Adipocyte (in vitro differentiated cells): Measurements from ENCODE around the gene TMEM9.
"Not testable (repeated sequence)": the region's sequence is repeated elsewhere in the genome, so short reads cannot be mapped to it uniquely, and the experiment has no call there.

ENCODE experiments used
- DNase-seq: peaks from one replicate; pipeline ENCODE4 v3.0.0-alpha.2; 2015; ENCODE audit warnings: low read depth
- H3K27me3 ChIP-seq: replicated peaks from 2 replicates; pipeline ENCODE4 v1.7.0; 2013; ENCODE audit warnings: mild to moderate bottlenecking, low read length, moderate library complexity; ENCODE audit not compliant: control insufficient read depth, insufficient read depth
- H3K36me3 ChIP-seq: 2 replicates; pipeline ENCODE4 v1.7.0; 2013; ENCODE audit warnings: low read length, mild to moderate bottlenecking, moderate library complexity; ENCODE audit not compliant: control insufficient read depth, insufficient read depth, severe bottlenecking
- H3K4me1 ChIP-seq: 2 replicates; pipeline ENCODE4 v1.7.0; 2013; ENCODE audit warnings: mild to moderate bottlenecking, low read length, moderate library complexity; ENCODE audit not compliant: control insufficient read depth, insufficient read depth
- H3K4me3 ChIP-seq: 2 replicates; pipeline ENCODE4 v1.7.0; 2013; ENCODE audit warnings: mild to moderate bottlenecking, low read length, moderate library complexity
- H3K9ac ChIP-seq: 2 replicates; pipeline ENCODE4 v1.7.0; 2013; ENCODE audit warnings: mild to moderate bottlenecking, low read length, moderate library complexity
- H3K9me3 ChIP-seq: 2 replicates; pipeline ENCODE4 v1.7.0; 2013; ENCODE audit warnings: mild to moderate bottlenecking, low read length, moderate library complexity; ENCODE audit not compliant: control insufficient read depth

Gene TMEM9

DNA sequence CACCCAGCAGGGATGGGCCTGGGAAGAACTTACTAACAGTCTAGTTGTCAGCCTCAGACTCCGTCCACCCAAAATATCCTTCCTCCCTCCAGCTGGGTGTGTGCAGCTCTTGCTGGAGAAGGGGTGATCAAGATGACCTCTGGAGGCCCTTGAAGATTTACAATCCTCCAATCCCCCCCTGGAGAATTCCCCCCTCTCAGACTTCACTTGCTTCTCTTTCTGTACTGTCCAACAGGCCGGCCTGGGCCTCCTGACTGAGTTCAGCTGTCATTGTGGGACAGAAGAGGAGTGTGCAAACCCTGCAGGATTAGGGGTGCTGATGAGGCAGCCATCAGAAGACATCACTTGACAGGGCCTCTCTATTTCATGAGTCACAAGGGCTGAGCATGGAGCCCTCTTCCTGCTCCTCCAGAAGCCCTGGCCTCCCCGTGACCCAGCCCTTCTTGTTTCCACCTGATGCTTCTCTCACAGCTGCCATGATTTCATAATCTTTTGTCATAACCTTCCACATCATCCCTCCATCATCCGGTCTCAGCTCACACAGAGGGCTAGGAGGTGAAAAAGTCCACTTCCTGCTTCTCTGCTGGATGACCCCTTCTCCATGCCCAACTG is 18.8 kb upstream of the TMEM9 start:
- no peaks in the 10 kb centered on the region for H3K36me3 ChIP-seq
- peaks cover 5% of the 10 kb centered on the region for H3K27me3 ChIP-seq
- H3K9me3 ChIP-seq, result no peaks in the 10 kb centered on the region
- H3K9ac ChIP-seq, result no peak overlapping the region
- H3K4me3 ChIP-seq, result no peak overlapping the region
- H3K4me1 ChIP-seq, result peaks cover 16% of the 10 kb centered on the region
- DNase-seq, result no peak

DNA sequence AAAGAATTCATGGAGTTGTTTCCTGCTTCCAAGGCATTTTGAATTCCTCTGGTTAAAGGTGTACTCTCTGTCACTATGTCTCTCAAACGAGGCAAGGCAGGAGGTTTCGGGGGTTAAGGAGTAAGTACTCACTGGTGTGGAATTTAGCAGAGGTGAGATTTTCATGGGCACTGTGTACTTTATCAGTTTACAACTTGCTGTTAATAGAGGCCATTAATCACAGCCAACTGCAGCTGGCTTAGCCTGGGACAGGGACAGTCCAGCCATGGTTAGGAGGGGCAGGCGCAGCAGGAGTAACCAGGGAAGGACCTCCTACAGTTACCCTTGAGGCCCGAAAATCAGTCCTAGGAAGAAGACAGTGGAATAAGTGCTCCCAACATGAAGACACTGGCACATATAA is 18.1 kb upstream of the TMEM9 start:
- no peak for DNase-seq
- no peaks in the 10 kb centered on the region for H3K36me3 ChIP-seq
- no peak overlapping the region for H3K4me3 ChIP-seq
- H3K4me1 ChIP-seq, result peaks cover 16% of the 10 kb centered on the region
- H3K27me3 ChIP-seq, result peaks cover 5% of the 10 kb centered on the region
- H3K9ac ChIP-seq, result no peak overlapping the region
- H3K9me3 ChIP-seq, result no peaks in the 10 kb centered on the region

DNA sequence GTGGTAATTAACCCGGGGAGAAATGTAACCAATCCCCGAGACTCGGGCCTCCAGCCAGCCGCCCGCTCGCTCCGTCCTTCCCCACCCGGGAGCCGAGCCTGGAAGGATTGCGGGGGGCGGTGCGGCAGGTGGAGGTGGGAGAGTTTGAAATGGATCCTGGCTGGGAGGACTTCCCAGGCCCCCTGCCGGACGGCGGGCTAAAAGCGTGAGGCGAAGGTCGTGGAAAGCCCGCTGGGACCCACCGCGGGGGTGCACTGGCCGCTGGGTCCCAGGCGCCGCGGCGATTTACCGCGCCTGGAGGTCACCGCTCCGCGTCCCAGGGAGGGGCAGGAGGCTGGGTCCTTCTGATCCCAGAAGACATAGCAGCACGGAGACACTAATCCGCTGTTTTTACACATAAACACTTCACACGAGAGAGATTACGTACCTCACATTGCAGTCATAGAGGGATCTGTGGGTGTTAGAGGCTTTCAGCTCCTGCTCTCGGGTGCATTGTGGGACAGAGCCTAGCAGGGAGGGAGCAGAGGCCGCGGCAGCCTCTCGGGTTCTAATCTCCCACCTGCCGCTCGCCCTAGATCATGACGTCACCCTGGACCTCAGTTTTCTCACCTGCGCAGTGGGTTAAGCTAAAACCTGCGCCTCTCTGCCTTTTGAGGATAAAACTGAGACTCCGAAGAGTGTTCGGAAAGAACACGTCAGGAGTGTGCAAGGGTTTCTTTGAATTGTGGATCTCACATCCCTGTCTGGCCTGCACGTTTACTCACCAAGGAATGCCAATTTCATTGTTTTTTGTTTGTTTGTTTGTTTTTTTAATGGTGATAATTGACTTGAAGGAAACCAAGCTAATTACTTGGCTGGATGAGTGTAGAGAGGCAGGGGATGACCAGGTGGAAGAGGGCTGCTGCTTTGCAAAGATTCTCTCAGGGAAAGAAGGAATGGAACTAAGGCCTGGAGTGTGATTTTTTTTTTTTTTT is 17.1 kb upstream of the TMEM9 start:
- H3K4me1 ChIP-seq, result peaks cover 9% of the 10 kb centered on the region
- H3K4me3 ChIP-seq, result peak overlapping the region; percentile 83
- H3K27me3 ChIP-seq, result peaks cover 5% of the 10 kb centered on the region
- no peaks in the 10 kb centered on the region for H3K9me3 ChIP-seq
- no peaks in the 10 kb centered on the region for H3K36me3 ChIP-seq
- H3K9ac ChIP-seq, result peak overlapping the region; percentile 77
- peak; percentile 67 for DNase-seq

DNA sequence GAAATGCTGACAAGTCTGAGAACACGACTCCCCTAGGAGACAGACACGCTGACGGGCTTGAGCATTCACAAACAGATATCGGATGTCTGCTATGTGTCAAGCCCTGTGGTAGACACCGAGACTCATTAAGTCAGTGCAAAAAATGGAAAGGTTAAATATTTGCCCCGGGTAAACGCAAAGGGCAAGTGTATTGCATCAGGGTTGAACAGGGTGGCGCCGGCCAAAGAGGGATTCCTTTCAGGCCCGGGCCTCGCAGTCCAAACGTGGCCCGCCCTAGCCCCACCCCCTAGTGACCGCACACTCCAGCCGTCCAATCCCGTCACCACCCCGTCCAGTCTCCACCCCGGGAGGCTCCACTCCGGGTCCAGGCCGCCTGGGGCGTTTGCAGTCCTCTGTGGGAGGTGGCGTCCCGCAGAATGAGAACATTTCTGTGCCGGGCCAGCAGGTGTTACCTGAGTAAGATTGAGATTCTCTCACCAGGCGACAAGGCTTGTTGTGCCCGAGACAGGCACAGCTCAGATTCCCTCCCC is 16.3 kb upstream of the TMEM9 start:
- Histone ChIP-seq H3K9me3 (no peaks in the 10 kb centered on the region), H3K9ac (peak overlapping the region; percentile 77), H3K4me1 (peaks cover 9% of the 10 kb centered on the region), H3K4me3 (peak overlapping the region; percentile 83), H3K36me3 (no peaks in the 10 kb centered on the region), H3K27me3 (peaks cover 9% of the 10 kb centered on the region)
- DNase-seq, result peak; percentile 97

DNA sequence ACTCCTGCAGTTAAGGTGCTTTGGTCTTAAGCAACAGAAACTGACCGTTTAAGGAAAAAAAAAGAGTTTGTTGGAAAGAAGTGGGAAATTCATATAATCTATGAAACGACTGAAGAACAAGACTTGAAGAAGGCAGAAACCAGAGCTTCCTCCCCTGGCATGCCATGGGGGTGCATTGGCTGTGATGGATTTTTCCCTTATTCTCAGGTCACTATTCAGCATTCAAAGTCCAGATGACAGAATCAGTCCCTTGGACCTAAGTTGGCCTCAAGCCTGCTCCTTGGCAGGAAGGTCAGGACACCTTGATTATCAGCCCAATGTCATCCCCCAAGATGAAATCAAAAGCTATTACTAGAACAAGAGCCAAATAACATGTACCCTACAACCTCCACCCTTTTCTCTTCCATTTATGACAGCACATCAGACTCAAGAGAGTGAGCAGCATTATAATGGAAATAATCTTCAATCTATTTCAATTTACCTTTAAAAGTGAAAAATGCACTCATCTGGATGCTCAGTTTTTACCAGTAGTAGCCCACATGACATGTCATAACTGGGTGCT is 15.8 kb upstream of the TMEM9 start:
- DNase-seq, result peak; percentile 3
- Histone ChIP-seq H3K4me1 (peaks cover 9% of the 10 kb centered on the region), H3K27me3 (peaks cover 9% of the 10 kb centered on the region), H3K4me3 (peak overlapping the region; percentile 83), H3K36me3 (no peaks in the 10 kb centered on the region), H3K9me3 (no peaks in the 10 kb centered on the region), H3K9ac (no peak overlapping the region)

DNA sequence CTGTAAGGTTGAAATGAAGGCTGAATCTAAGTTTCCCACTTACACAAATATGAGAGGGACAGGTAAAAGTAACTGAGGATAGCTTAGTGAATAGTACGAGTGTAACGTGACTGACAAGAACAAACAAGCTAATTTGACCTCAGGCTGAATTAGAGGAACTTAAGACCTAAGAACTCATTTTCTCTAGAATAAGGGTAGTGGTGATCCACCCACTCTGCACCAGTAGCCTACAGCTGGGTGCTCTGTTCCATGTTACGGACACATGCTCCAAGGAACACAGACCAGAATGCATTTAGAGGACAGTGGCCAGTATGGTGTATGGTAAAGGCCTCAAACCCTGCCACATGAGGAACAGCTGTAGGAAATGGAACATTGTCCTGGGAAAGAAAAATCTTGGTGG is 14.9 kb upstream of the TMEM9 start:
- Histone ChIP-seq H3K9ac (no peak overlapping the region), H3K4me1 (peaks cover 9% of the 10 kb centered on the region), H3K9me3 (no peaks in the 10 kb centered on the region), H3K36me3 (no peaks in the 10 kb centered on the region), H3K27me3 (peaks cover 5% of the 10 kb centered on the region), H3K4me3 (no peak overlapping the region)
- DNase-seq, result no peak

DNA sequence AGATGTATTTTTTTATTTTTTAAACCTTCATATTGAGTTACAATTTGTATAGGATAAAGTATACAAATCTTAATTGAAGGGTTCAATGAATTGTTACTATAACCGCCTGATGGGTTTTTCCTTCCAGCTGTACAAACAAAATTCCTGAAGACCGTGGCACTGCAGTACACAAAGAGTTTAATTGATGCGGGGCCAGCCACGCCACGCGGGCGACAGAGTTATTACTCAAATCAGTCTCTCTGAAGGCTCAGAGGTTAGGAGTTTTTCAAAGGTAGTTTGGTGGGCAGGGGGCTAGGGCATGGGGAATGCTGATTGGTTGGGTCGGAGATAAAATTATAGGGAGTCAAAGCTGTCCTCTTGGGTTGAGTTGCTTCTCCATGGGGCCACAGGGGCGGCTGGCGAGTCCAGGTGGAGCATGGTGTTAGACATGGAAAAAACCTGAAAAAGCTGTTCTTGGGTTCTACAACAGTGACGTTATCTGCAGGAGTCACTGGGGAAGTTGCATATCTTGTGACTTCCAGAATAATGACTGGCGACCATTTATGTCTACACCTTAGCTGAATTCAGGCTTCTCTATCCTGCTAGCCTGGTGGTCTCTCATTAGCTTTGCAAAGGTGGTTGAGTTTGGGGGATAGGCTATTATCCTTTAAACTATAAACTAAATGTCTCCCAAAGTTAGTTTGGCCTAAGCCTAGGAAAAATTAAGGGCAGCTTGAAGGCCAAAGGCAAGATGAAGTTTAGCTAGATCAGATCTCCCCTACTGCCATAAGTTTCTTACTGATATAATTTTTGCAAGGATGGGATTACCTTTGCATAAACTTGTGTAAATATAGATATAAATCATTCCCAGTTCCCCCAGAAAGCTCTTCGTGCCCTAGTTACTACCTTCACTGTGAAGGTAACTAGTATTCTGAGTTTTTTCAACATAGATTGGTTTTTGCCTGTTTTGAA is 13.0 kb upstream of the TMEM9 start:
- H3K36me3 ChIP-seq, result no peaks in the 10 kb centered on the region
- H3K4me3 ChIP-seq, result no peak overlapping the region
- H3K9me3 ChIP-seq, result no peaks in the 10 kb centered on the region
- peaks cover 9% of the 10 kb centered on the region for H3K4me1 ChIP-seq
- DNase-seq, result no peak
- H3K9ac ChIP-seq, result no peak overlapping the region
- H3K27me3 ChIP-seq, result peaks cover 5% of the 10 kb centered on the region

DNA sequence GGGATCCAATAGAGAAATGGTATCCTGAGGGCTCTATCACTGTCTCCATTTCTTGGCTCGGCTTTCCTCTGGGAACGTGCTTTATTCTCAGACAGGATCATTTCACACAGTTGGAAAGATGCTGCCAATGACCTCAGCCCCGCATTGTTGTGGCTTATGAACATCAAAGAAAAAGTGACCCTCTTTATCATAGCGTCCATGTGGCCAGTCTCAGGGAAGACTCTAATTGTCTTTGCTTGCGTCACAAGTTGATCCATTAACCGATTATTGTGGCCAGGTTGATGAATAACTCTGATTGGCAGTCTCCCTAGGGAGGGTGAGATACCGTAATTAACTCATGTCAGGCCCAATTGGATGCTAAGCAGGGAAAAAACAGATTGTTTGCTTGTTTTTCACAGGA is 10.4 kb upstream of the TMEM9 start:
- Histone ChIP-seq H3K9ac (no peak overlapping the region), H3K27me3 (peaks cover 9% of the 10 kb centered on the region), H3K9me3 (no peaks in the 10 kb centered on the region), H3K4me3 (no peak overlapping the region), H3K4me1 (peaks cover under 1% of the 10 kb centered on the region), H3K36me3 (no peaks in the 10 kb centered on the region)
- no peak for DNase-seq

DNA sequence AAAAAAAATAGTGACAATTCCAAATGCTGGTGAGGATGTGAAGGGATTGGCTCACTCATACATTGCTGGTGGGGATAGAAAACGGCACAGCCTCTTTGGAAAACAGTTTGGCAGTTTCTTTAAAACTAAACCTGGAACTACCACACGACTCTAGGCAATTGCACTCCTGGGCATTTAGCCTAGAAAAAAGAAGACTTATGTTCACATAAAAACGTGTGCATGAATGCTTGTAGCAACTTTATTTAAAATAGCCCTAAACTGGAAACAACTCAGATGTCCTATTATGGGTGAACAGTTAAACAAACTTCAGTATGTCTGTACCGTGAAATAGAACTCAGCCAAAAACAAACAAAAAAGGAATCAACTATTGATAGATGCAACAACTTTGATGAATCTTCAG is 9.4 kb upstream of the TMEM9 start:
- Histone ChIP-seq H3K36me3 (no peaks in the 10 kb centered on the region), H3K4me1 (no peaks in the 10 kb centered on the region), H3K27me3 (peaks cover 14% of the 10 kb centered on the region), H3K4me3 (no peak overlapping the region), H3K9me3 (no peaks in the 10 kb centered on the region), H3K9ac (no peak overlapping the region)
- no peak for DNase-seq

DNA sequence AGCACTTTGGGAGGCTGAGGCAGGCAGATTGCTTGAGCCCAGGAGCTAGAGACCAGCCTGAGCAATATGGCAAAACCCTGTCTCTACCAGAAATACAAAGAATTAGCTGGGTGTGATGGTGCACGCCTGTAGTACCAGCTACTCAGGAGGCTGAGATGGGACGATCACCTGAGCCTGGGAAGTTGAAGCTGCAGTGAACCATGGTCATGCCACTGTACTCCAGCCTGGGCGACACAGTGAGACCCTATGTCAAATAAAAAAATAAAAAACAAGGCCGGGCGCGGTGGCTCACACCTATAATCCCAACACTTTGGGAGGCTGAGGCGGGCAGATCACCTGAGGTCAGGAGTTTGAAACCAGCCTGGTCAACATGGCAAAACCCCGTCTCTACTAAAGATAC is 8.8 kb upstream of the TMEM9 start:
- not testable (repeated sequence) for H3K9ac ChIP-seq, H3K9me3 ChIP-seq, H3K36me3 ChIP-seq, DNase-seq, H3K4me1 ChIP-seq, H3K4me3 ChIP-seq
- H3K27me3 ChIP-seq, result peaks cover 15% of the 10 kb centered on the region
